HG03064 (cell line): Measurements from ENCODE around the gene TMPRSS4.

Experiments used
- ATAC-seq: cut with Tn5 transposase; IDR thresholded peaks from one replicate; pipeline ENCODE4 v1.9.1; 2021; ENCODE audit warnings: low read depth; ENCODE audit not compliant: unreplicated experiment

TMPRSS4 gene

GRCh38 chr11:118073554-118073953, 3.3 kb upstream of the TMPRSS4 start:
- no peak for ATAC-seq

- no peak for ATAC-seq
Measured at GRCh38 chr11:118074091-118074685, 2.7 kb upstream of the TMPRSS4 start.

- no peak for ATAC-seq
Measured at GRCh38 chr11:118074785-118075184, 2.1 kb upstream of the TMPRSS4 start.

GRCh38 chr11:118078911-118079411, 2.1 kb downstream of the TMPRSS4 start:
- ATAC-seq = no peak

GRCh38 chr11:118079491-118079890, 2.6 kb downstream of the TMPRSS4 start:
- no peak for ATAC-seq

- ATAC-seq = no peak
Measured at GRCh38 chr11:118080296-118080695, 3.4 kb downstream of the TMPRSS4 start.

GRCh38 chr11:118081241-118081958, 4.5 kb downstream of the TMPRSS4 start:
- no peak for ATAC-seq

- no peak for ATAC-seq
Measured at GRCh38 chr11:118082880-118083552, 6.1 kb downstream of the TMPRSS4 start.

DNA sequence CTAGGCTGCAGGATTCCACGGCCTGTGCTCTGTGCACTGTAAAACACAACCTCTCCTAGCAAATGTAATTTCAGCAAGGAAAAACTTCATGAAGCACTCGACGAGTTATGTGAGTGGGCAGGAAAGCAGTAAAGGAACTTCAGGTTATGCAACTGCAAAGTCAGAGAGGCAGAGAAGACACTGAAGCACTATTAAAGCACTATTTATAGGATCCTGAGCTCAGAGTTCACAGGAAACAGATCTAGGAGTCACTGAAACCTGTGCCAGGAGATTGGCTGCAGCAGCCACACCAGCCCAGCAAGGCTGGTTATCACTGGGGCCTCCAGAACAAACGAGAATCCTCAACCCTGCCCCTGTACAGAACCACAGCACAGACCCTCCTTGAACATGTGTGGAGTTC, 7.4 kb downstream of the TMPRSS4 start:
- ATAC-seq = no peak

GRCh38 chr11:118084656-118085055, 7.8 kb downstream of the TMPRSS4 start:
- no peak for ATAC-seq

DNA sequence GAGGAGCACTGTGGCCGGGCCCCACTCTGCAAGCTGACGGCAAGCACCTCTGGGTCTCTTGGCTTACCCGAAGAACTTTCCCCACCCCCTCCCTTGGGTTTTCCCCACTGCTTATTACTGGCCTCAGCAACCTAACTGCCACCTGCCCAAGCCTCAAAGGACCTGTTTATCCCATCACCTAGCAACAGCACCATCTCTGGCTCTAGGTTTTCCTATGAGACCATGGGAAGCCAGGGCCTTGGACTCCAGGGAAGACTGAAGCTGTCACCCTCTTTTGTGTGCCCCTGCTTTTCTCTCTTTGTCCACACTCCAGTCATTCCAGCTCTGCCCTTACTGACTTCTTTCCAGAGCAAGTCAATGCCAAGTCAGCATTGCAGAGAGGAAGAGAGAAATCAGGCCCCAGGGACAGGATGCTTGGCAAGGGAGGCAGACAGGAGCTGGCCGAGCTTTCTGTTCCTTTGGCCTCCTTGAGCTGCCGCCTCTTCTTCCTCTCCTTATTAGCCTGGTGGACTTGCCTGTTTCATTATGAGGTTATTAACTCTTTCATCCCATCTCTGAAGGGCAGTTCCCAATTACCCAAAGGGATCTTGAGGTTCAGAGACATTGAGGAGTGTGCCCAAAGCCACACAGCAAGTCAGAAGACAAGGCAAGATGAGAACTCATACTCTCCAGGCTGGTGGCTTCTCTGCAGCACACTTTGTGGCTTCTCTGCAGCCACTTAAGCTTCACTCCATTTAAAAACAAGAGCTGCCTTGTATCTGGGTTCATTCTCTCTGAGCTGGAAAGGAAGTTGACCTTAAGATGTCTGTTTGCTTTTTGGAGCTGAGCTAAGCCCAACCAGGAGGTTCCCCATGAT, 10.3 kb downstream of the TMPRSS4 start, which contains the start of gene SMIM35:
Gene SMIM35, minus strand, starts transcription at position 51 of the 856 bp plus-strand sequence. CDS start 206 bp downstream, outside the sequence.
- ATAC-seq = no peak

- ATAC-seq = no peak
Measured at GRCh38 chr11:118087931-118088330, 11.1 kb downstream of the TMPRSS4 start.

DNA sequence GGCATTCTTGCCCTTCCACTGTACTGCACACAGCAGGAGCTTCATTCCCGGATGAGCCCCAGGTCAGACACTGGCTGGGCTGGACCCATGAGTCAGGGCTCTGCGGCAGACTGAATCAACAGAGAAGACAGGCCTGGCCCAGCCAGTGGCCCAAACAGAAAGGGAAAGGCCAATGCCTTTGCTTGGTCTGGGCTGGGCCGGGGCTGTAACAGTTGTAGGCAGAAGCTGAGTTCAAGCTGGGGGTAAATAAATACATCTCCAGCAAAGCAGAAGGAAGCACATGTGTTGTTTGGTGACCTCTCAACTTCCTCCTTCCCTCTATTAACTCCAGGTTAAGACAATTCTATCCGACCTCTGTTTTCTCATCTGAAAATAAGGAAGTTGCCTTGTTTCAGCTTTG, 11.7 kb downstream of the TMPRSS4 start:
- ATAC-seq = no peak

GRCh38 chr11:118090545-118091162, 13.8 kb downstream of the TMPRSS4 start:
- ATAC-seq = no peak

DNA sequence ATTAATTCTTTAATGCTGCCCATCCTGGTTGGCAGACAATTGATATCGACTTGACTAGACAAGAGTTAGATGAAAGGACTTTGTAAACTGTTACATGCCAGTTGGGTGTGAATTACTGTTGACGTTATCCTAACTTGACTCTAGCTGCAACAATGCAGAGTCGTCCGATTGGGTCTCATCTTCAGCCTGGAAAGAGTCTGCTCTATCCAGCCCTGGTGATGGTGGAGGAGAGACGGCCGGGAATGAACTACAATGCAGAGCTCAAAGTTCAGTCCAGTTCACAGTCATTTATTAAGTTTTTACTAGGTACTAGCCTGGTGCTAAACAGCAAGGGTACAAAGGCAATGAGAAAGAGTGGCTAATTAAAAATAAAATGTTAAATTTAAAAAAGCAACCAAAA, 14.8 kb downstream of the TMPRSS4 start:
- ATAC-seq = no peak

DNA sequence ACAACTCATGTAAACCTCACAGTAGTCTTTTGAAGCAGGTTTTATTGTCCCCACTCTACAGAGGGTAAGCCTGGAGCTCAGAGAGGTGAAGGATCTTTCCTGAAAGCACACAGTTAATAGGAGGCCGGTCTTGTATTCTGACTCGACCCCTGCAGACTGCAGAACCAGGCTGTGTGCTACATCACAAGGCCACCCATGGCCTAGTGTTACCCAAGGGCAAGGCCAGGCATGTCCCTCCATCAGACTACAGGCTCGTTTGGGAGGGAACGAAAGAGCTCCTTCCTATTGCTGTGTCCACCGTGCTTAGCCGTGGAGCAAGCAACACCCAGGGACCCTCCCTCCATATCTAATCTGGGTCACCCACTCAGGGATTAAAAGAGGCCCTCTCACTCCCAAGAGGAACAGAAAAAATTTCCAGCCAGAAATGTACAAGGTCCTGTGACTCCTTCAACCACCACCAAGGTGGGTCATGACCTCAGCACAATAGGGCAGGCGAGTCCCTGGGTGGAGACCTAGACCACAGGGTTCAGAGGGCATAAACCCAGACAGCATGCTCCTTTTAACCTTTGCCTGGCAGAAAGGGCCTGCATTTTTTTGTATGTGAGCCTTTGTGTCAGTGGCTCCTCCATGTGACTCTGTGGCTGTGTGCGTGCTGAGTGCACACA, 16.2 kb downstream of the TMPRSS4 start:
- no peak for ATAC-seq

- ATAC-seq = no peak
Measured at GRCh38 chr11:118095493-118095892, 18.6 kb downstream of the TMPRSS4 start.

DNA sequence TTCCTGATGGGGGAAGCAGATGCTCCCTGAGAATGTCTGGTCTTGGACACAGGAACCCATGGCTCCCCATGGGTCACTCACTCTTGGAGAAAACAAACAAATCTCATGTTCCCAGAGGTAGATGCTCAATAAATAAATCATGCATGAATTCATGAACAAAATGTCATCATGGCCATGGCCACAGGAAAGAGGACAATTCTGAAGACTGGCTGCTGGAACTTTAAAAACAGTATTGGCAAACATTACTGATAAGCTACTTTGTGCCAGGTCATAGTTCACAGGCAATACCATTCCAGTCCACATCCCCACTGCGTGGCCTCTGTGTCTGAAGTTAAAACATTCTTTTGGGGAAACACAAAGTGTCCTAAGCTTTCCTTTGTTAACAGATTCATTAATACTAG, 19.1 kb downstream of the TMPRSS4 start:
- ATAC-seq = no peak

- no peak for ATAC-seq
Measured at GRCh38 chr11:118098996-118099837, 22.3 kb downstream of the TMPRSS4 start.
